Measurements from ENCODE around the gene EIF4G3. TPM values are rescaled to one million over a fixed set of nuclear protein-coding genes. Genes with fewer than 3 reads are reported as not detected.
A peak's percentile ranks its signal among the peaks of the same experiment; 100 is the strongest.

The EIF4G3 gene
- total and polyA plus RNA-seq, 9 of the 15 experiments (the other 6 are each of a cell fraction or from before 2014, with no cell fraction given): 6.7 to 40.5 (median 32.1) TPM

- Histone ChIP-seq H3K4me2 (ENCODE audit: insufficient read depth, low read length) (no peak overlapping the region), H3K9me3 (replicated peaks; ENCODE audit: control insufficient read depth, insufficient read depth, low read depth, low read length) (no peaks in the 10 kb centered on the region), H3K4me3 (no peak overlapping the region), H2AFZ (ENCODE audit: low read depth, low read length) (no peak overlapping the region), H3K79me2 (ENCODE audit: control insufficient read depth, insufficient read depth, low read length) (no peaks in the 10 kb centered on the region), H3K27me3 (ENCODE audit: control insufficient read depth in 2 of 2, insufficient read depth in 2 of 2, low read length in 2 of 2) (no peaks in the 10 kb centered on the region), H3K4me1 (replicated peaks in 1 of 2; ENCODE audit: control insufficient read depth in 2 of 2, insufficient read depth in 2 of 2, low read length in 2 of 2) (peaks cover 0 to 3% of the 10 kb centered on the region in 2 experiments; a peak in 1 of 5 replicates), H3K27ac (ENCODE audit: extremely low read depth, low read depth, low read length) (no peak overlapping the region), H4K20me1 (replicated peaks; ENCODE audit: control insufficient read depth, insufficient read depth, low read length) (no peaks in the 10 kb centered on the region), H3K9ac (ENCODE audit: insufficient read depth in 1 of 2, low read depth in 2 of 2, low read length in 2 of 2) (no peak overlapping the region), H3K36me3 (ENCODE audit: control insufficient read depth, insufficient read depth, low read length) (no peaks in the 10 kb centered on the region), H3K9me1 (ENCODE audit: control insufficient read depth, insufficient read depth, low read length) (no peaks in the 10 kb centered on the region)
- FAIRE-seq: no peak
- no TSS peak for BruUV-seq (replicated peaks)
- ChIA-PET POLR2A (no interaction called here), CTCF (ENCODE audit: low intra/inter-chr PET ratio) (no interaction called here)
- no peak for DNase-seq (ENCODE audit: extremely low read depth in 1 of 4, low spot score in 3 of 4)
- TF ChIP-seq ZNF354B (CRISPR knock-in tag; IDR thresholded peaks at IDR 0.05): no peak
- peak; percentile 12 for TF ChIP-seq MEIS2 (IDR thresholded peaks at IDR 0.05; ENCODE audit: partially characterized antibody)
- no peak for ATAC-seq
- in situ Hi-C loops (cut with MboI): no loop called here
- intact Hi-C loops (cut with micrococcal nuclease): loop anchor here (5.0 kb wide), 1 partner anchor 84 kb away; no protein-coding TSS in a partner anchor
- WGBS (ENCODE audit: insufficient coverage, low coverage, missing lambda C conversion rate): 24% methylated on average over 3 of the region's 3 CpGs
Observed at GRCh38 chr1:21066356-21067012, 110.2 kb downstream of the EIF4G3 start.

DNA sequence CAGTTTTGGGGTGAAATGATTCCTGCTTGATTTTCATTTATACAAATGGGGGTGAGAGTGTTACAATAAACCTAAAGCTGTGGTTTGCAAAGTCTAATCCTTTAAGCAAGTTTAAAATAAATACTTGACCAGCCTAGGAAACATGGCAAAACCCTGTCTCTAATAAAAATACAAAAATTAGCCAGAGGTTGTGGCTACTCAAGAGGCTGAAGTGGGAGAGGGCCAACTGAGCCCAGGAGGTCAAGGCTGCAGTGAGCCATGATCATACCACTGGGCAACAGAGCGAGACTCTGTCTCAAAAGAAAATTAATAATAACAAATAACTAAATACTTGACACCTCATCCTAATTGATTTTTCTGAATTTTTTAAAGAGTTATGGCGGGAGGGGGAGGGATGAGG lies 110.8 kb downstream of the EIF4G3 start:
- H3K4me1 ChIP-seq (replicated peaks in 1 of 2; ENCODE audit: control insufficient read depth in 2 of 2, insufficient read depth in 2 of 2, low read length in 2 of 2): peaks cover 0 to 3% of the 10 kb centered on the region in 2 experiments; a peak in 1 of 5 replicates
- ATAC-seq (no peak), FAIRE-seq (no peak), DNase-seq (ENCODE audit: extremely low read depth in 1 of 4, low spot score in 3 of 4) (no peak)
- intact Hi-C loops (cut with micrococcal nuclease) (loop anchor here (5.0 kb wide), 1 partner anchor 84 kb away; no protein-coding TSS in a partner anchor), in situ Hi-C loops (cut with MboI) (no loop called here)
- no peak overlapping the region for H3K9ac ChIP-seq (ENCODE audit: insufficient read depth in 1 of 2, low read depth in 2 of 2, low read length in 2 of 2)
- no peaks in the 10 kb centered on the region for H3K79me2 ChIP-seq (ENCODE audit: control insufficient read depth, insufficient read depth, low read length)
- no peak overlapping the region for H3K4me3 ChIP-seq
- CTCF ChIA-PET (ENCODE audit: low intra/inter-chr PET ratio): no interaction called here
- H3K27ac ChIP-seq (ENCODE audit: extremely low read depth, low read depth, low read length): no peak overlapping the region
- H3K9me3 ChIP-seq (replicated peaks; ENCODE audit: control insufficient read depth, insufficient read depth, low read depth, low read length): no peaks in the 10 kb centered on the region
- TF ChIP-seq CCNT2 (IDR thresholded peaks at IDR 0.05; ENCODE audit: borderline replicate concordance, extremely low read depth, insufficient read length, low read depth, low read length) (no peak), SMAD2 (IDR thresholded peaks at IDR 0.05; ENCODE audit: low read depth, low read length) (no peak), PHF20 (IDR thresholded peaks at IDR 0.05; ENCODE audit: partially characterized antibody) (no peak), OTX1 (CRISPR knock-in tag; IDR thresholded peaks at IDR 0.05) (no peak), TAF9B (IDR thresholded peaks at IDR 0.05; ENCODE audit: partially characterized antibody) (no peak), GTF2A2 (tag; IDR thresholded peaks at IDR 0.05) (no peak), CTCF (IDR thresholded peaks at IDR 0.05 in 2 of 3, conservative IDR thresholded peaks at IDR 0.05 in 1 of 3; ENCODE audit: insufficient read depth in 2 of 3, low read depth in 1 of 3, low read length in 3 of 3) (no peak), PHF8 (IDR thresholded peaks at IDR 0.05; ENCODE audit: borderline replicate concordance, low read length) (no peak)
- TF ChIP-seq, protein P1, sequence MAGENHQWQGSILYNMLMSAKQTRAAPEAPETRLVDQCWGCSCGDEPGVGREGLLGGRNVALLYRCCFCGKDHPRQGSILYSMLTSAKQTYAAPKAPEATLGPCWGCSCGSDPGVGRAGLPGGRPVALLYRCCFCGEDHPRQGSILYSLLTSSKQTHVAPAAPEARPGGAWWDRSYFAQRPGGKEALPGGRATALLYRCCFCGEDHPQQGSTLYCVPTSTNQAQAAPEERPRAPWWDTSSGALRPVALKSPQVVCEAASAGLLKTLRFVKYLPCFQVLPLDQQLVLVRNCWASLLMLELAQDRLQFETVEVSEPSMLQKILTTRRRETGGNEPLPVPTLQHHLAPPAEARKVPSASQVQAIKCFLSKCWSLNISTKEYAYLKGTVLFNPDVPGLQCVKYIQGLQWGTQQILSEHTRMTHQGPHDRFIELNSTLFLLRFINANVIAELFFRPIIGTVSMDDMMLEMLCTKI (IDR thresholded peaks at IDR 0.05; ENCODE audit: partially characterized antibody): no peak
- no peaks in the 10 kb centered on the region for H3K9me1 ChIP-seq (ENCODE audit: control insufficient read depth, insufficient read depth, low read length)
- WGBS (ENCODE audit: insufficient coverage, low coverage, missing lambda C conversion rate): 93% methylated on average over 2 of the region's 2 CpGs
- no peaks in the 10 kb centered on the region for H3K27me3 ChIP-seq (ENCODE audit: control insufficient read depth in 2 of 2, insufficient read depth in 2 of 2, low read length in 2 of 2)
- H2AFZ ChIP-seq (ENCODE audit: low read depth, low read length): no peak overlapping the region
- POLR2A ChIA-PET: no interaction called here
- BruUV-seq (replicated peaks): no TSS peak
- H4K20me1 ChIP-seq (replicated peaks; ENCODE audit: control insufficient read depth, insufficient read depth, low read length): no peaks in the 10 kb centered on the region
- H3K4me2 ChIP-seq (ENCODE audit: insufficient read depth, low read length): no peak overlapping the region
- H3K36me3 ChIP-seq (ENCODE audit: control insufficient read depth, insufficient read depth, low read length): no peaks in the 10 kb centered on the region

All from K562 (cell line).